ENCODE data around the gene ITGAE.
A peak's percentile ranks its signal among the peaks of the same experiment; 100 is the strongest.
"Not testable (repeated sequence)": the region's sequence is repeated elsewhere in the genome, so short reads cannot be mapped to it uniquely, and the experiment has no call there.

The ITGAE gene

DNA sequence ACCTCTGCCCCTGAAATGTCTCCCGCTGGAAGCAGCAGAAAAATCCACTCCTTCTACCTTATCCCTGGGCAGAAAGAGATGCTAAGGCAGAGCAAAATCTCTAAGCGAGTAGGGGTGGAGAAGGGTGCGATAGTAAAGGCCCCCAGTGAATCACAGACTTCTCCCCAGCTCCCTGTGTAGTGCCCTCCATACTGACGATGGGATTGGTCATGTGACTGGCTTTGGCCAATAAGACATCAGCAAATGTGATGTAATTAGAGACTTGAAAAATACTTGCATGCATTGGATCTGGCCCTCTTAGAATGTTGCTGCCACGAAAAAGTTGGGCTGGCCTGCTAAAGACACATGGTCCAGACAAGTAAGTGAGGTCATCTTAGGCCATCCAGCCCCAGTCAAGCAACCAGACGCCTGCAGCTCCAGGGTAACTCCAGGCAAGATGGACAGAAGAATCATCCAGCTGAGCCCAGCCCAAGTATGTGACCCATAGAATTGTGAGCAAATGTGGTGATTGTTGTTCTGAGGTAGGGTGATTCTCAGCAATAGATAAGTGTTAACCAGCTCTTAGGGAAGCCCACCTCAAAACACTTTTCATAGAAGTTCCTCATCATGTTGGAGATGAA lies 41.3 kb downstream of the ITGAE start:
- no peak for DNase-seq

DNA sequence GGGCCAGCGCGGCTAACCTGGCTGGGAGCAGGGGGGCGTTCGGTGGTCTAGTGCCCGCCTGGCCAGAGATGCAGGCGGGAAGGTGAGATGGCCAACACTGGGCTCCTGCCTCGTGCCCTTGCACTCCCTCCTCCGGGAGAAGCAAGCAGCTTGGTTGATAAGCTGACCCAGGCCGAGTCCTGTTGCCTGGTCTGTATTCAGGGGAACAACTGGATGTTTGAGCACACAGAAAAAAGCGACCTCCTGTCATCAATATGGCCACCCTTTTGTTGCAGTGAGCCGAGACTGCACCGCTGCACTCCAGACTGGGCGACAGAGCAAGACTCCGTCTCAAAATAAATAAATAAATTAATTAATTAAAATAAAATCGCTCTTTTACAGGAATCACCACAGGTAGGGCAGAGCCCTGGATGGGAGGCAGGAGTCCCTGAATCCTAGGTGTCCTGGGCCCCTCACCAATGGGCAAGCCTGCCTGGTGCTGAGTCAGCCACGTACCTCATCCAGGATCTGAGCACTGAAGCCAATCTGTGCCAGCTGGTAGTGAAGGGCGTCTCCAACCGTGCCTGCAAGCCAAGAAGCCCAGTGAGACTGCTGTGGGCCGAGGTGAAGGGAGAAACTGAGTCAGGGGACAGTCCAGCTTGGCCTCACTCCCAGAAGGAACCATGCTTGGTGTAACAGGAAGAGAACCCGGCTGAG lies 45.5 kb downstream of the ITGAE start:
- DNase-seq, result no peak

DNA sequence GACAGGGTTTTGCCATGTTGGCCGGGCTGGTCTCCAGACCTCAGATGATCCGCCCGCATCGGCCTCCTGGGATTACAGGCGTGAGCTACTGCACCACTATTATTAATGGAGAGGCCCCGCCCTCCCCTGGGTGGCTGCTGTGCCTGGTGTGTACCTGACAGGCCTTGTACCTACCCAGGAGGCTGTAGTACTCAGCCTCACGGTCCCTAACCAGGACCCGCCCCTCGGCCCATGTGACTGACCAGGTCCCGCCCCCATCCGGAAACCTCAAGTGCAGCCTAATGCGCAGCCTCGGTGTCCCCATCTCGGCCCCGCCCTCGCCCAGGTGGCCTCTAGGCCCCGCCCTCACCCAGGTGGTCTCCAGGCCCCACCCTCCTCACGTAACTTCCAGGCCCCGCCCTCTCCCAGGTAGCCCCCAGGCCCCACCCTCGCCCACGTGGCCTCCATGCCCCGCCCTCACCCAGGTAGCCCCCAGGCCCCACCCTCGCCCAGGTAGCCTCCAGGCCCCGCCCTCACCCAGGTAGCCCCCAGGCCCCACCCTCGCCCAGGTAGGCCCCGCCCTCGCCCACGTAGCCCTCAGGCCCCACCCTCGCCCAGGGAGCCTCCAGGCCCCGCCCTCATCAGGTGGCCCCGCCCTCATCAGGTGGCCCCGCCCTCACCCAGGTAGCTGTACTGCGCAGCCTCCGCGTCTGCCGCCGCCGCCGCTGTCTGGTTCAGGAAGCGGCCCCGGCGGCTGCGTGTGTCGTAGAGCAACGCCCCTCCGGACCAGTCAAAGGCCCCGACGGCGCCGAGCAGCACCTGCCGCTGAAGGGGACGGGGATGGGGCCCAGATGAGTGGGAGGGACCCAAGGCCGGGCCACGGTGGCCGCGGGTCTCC lies 46.3 kb downstream of the ITGAE start:
- peak; percentile 72 for DNase-seq

DNA sequence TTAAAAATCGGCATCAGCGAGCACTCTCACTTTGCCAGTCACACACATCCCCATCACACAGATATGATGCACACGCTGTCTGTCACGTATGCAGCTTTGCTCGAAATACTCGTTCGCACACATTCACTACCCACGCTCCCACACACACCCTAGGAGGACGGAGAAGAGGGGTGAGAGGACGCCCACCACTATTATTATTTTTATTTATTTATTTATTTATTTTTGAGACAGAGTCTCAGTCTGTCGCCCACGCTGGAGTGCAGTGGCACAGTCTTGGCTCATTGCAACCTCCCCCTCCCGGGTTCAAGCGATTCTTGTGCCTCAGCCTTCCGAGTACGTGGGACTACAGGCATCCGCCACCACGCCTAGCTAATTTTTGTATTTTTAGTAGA lies 46.9 kb downstream of the ITGAE start:
- DNase-seq, result no peak

DNA sequence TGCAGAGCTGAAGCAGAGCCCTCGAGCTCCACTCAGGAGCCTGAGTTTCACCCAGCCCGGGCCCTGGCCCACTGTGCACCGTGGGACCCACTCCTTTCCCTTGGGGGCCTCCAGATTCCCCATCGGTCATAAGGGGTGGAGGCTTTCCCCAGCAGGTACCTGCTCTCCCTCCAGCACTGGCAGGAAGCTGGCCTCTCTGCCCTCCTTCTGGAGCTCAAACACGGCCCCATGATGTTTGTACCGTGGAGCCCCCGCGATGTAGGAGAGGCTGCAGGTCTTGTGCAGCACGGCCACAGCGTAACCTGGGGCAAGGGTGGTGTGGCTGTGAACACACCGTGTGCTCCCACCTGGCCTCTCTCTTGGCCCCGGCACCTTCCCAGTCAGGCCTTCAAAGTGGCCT lies 47.4 kb downstream of the ITGAE start:
- no peak for DNase-seq

DNA sequence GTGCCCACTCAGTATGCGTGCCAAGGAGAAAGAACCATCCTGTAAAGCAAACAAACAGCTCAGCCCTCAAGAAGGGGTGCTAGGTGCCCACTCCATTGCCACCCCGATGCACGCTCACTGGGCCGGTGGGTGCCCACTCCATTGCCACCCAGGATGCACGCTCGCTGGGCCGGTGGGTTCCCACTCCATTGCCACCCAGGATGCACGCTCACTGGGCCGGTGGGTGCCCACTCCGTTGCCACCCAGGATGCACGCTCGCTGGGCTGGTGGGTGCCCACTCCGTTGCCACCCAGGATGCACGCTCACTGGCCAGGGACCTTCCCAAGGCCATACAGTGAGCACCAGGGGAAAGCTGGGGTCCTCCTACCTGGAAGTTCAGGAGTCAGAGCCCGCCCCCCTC lies 49.2 kb downstream of the ITGAE start:
- no peak for DNase-seq

DNA sequence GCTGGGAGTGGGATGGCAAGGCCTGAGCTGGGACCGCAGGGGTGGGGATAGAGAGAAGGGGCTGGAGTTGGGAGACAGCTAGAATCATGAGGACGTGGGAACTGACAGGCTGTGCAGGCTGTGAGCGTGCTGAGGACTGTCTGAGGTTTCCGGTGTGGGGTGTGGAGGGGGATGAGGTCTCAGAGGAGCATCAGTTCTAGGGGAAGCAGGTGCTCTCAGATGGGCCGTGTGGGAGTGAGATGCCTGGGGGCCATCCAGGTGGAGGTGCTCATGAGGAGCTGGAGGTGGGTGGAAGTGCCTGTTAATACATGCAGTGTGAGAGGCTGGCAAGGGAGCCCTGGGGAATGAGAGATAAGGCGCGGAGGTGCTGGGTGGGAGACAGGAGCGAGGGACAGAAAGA lies 50.1 kb downstream of the ITGAE start:
- peak; percentile 58 for DNase-seq

DNA sequence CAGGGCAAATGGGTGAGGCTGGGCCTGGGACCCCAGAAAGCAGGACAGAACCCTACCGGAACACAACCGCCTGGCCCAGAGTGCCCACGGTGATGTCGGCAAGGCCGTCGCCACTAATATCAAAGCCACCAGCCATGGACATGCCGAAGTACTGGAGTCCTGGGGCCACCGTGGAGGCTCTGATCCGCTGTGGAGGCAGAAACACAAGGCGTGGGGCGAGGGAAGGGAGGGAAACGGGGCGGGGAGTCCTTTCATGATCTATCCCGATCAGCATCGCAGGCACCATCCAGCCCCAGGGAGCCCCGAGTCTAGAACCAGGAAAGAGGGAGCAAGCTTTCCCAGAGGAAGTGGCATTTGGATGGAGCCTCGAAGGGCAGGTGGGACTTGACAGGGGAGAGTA lies 50.7 kb downstream of the ITGAE start:
- DNase-seq, result no peak

DNA sequence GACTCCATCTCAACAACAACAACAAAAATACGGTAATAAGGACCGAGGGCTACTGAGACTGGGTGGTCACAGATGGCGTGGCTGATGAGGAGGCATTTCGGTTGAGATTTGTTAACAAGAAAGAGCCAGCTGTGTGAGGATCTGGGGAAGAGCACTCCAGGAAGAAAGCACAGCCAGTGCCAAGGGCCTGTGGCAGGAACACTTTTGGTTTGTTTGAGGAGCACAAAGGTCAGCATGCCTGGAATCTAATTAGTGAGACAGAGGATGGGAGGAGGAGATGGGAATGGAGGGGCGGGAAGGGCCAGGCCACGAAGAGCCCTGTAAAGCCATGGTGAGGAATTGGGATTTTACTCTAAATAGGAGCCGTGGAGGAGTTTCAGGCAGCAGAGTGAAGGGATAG lies 52.4 kb downstream of the ITGAE start:
- DNase-seq, result no peak

DNA sequence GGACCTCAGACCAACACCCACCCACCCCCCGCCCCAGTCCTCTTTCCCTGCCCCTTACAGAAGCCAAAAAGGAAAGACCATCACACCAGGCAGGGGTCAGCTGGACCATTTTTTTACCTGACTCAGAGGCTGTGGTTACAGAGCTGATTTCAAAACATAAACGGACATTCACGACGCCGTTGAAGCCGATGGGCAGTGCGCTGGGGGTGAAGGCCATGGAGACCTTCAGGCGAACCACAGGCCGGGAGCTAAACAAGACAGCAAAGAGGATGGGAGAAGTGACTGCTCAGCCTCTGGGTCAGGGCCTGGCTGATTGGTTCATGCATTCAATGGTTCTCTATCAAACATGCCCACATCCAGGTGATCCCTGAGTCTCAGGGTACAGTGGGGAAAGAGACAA lies 53.2 kb downstream of the ITGAE start:
- DNase-seq, result no peak

DNA sequence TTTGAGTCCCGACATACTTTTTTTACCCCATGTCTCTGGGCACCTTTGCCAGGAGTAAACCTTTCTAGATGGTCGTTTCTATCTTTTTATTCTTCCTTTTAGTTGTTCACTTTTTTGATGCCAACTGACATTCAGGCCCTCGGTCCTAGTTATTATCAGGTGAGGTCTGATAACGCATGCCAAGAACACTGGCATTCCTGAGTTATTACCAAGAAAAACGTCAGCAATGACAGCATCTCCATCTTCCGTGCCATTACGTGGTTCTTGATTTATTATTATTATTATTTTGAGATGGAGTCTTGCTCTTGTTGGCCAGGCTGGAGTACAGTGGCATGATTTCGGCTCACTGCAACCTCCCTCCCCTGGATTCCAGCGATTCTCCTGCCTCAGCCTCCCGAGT lies 55.9 kb downstream of the ITGAE start:
- DNase-seq, result no peak

DNA sequence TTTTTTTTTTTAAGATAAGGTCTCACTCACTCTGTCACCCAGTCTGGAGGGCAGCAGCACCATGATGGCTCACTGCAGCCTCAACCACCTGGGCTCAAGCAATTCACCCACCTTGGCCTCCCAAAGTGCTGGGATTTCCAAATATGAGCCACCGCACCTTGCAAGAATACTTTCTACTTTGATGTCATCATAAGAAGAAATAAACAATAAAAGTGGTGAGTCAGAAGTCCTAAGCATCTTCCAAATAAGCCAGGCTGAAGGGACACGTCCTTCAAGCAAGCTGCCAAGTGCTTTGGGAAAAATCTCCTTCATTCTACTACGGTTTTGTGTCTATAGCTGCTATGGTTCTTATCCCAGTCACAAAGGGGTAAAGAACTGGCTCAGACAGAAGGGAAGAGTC lies 57.0 kb downstream of the ITGAE start:
- DNase-seq, result no peak

DNA sequence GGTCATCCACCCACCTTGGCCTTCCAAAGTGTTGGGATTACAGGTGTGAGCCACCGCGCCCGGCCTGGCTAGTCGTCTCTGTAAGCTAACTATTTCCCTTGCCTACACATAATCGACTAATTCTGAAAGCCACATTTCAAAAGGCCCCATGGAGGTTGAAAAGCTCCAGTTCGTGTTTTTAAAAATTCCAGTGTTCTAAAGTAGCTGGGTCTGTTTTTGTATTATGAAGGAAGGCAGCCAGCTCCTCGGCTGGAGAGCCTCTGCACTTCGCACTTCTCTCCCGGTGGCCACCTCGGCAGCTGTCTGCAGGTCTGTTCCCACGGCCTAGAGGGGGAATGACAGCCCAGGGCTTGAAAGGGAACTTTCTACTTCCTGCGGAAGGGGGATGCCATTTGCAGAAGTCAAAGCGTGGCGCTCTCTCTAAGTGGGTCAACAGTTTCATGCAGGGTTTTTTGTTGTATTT lies 60.3 kb downstream of the ITGAE start:
- DNase-seq, result peak; percentile 71

DNA sequence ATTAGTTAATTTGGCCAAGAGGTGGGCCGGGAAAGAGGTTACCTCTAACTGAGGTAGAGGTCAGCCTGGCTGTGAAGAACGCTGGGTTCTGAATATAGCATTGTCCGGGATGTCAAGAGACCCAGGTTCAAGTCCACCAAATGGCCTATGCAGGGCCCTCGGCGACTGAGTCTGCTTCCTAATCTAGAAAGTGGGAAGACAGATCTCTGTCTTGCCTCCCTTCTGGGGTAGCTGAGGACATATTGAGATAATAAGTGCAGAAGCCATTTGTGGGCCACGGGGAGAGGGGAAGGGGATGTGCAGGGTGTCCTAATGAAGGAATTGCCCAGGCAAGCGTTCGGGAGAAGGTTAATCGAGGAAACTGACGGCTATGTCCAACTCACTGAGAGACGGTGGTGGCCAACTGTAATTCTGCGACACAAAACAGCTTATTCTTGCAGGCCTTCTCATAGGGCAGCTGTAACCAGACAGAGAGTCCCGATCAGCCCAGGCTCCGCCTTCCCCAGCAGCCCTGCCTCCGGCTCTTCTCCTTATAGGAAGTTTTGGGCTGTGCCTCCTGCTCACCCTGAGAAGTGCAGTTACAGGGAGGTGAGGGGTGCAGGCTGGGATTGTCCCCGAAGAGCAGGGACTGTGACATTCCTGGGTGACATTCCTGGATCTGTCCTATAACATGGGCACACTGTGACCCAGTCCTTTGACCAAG lies 61.4 kb downstream of the ITGAE start:
- no peak for DNase-seq

DNA sequence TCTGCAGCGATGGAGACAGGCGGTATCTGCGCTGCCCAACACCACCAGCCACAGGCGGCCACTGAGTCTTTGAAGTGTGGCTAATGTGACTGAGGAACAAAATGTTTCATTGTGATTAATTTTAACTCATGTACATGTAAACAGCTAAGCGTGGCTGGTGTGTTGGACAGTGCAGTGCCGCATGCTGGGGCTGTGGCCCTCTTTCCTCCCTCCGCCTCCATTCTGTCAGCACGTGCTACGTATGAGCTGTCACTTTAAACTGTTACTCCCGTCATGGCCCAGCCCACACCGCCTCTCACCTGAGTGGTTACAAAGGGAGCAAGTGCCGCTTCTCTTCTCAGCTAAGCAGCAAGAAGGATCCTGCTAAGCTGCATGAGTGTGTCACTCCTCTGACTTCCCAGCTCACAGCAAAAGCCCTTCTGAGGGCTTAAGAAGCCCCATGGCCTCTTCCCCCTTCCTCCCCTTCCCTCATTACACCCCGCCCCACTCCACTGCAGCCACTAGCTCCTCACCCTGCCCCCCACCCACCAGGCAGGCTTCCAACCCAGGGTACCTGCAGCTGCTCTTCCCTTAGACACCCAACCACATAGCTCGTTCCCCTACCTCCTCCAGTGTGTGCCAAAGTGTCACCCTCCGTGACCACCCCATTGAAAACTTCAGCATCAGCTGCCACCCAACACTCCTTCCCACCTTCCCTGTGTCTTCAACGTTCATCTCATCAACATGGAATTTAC lies 62.3 kb downstream of the ITGAE start:
- peak; percentile 80 for DNase-seq

DNA sequence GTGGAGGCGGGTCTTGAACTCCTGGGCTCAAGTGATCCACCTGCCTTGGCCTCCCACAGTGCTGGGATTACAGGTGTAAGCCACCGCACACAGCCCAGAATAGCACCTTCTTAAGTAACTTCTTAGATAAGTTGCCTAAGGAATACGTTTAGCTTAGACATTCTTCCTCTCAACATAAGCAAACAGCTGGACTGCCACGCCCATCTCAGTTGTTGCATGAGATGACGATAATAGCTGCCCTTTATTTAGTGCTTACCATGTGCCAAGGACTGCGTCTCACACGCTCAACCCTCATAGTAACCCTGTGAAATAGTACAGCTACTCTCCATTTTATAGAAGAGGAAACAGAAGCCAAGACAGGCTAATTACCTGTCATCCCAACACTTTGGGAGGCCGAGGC lies 65.5 kb downstream of the ITGAE start:
- no peak for DNase-seq

DNA sequence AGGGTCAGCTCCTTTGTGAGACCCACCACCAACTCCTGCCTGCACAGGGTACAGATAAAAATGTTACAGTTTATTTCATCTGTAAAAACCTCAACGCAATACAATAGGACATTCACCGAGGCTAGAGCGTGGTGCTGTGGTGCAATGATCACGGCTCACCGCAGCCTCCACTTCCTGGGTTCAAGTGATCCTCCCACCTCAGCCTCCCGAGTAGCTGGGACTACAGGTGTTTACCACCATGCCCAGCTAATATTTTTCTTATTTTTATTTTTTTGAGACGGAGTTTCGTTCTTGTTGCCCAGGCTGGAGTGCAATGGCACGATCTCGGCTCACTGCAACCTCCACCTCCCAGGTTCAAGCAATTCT lies 66.1 kb downstream of the ITGAE start:
- DNase-seq, result not testable (repeated sequence)

DNA sequence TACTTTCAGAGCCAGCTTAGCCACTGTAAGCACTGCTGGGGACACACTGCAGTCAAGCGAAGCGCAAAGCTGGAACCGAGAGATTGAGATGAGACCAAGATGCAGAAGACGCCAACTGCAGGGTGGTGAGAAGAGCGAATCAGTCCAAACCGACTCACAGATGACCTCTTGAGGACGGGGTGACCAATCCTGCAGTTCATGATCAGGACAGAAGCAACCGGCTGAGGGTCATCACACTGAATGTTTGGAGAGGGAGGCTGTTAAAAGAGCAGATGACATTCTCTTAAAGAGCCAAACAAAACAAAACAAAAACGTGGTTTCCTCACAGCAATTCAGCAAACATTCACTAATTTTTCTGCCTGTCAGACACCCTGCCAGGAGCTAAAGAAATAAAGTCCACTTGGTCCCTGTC lies 68.8 kb downstream of the ITGAE start:
- no peak for DNase-seq

DNA sequence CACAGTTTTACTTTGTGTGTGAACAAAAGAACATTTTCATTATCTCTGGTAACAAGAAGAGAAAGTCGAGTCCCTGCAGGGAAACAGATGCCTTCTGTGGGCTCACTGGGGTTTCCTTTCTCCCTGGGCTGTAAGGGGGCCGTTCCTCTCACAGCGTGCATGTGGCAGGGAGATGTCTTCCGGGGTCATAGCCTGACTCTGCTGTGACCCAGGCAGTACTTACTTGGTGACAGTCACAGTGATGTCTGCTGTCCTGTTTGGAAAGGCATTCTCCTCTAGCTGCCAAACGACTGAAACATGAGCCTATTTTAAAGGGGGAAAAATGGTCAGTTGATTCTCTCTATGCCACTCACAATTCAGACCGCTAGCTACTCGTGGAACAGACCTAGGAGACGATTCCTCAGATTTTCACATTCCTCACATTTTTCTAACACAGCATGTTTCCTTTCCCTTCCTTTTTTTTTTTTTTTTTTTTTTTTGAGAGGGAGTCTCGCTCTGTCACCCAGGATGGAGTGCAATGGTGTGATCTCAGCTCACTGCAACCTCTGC lies 70.0 kb downstream of the ITGAE start:
- DNase-seq, result no peak

DNA sequence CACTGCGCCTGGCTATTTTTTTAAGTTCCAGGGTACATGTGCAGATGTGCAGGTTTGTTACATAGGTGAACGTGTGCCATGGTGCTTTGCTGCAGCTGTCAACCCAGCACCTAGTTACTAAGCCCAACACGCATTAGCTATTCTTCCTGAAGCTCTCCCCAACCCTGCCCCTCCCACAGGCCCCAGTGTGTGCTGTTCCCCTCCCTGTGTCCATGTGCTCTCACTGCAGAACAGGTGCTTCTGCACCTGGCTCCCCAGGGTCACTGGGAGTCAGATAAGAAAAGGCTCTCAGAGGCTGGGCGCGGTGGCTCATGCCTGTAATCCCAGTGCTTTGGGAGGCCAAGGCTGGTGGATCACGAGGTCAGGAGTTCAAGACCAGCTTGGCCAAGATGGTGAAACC lies 71.1 kb downstream of the ITGAE start:
- no peak for DNase-seq

DNA sequence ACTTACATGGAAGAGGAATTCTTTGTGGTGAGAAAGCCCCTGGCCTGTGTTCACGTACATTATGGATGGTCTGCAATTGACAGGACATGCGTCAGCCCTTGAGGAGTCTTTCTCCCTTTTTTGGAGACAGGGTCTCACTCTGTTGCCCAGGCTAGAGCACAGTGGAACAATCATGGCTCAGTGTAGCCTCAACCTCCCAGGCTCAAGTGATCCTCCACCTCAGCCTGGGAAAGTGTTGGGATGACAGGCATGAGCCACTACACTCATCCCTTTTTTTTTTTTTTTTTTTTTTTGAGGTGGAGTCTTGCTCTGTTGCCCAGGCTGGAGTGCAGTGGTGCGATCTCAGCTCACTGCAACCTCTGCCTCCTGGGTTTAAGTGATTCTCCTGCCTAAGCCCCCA lies 72.9 kb downstream of the ITGAE start:
- DNase-seq, result not testable (repeated sequence)

DNA sequence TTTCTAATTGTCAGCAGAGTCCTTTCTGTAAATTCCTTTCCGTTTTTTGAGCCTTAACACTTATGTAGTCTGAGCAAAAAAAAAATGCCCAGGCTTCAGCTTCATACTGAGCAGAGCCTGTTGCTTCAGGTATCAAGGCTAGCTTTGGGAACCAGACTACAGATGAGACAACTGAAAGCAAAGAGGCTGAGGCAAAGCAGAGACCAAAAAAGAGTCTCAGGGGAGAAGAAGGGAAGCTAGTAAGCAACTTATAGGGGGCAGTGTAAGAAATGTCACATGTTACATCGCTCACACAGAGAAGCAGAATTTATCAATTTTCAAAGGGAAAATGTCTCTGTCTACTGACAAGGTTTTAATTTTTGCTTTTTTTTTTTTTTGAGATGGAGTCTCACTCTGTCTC lies 73.9 kb downstream of the ITGAE start:
- DNase-seq, result no peak
